GM21723 (cell line): ENCODE data around the gene CTIF.
A peak's percentile ranks its signal among the peaks of the same experiment; 100 is the strongest.

ENCODE experiments used
- ATAC-seq: cut with Tn5 transposase; IDR thresholded peaks from one replicate; pipeline ENCODE4 v1.9.1; 2021; ENCODE audit warnings: mild to moderate bottlenecking, moderate library complexity; ENCODE audit not compliant: unreplicated experiment

CTIF gene

DNA sequence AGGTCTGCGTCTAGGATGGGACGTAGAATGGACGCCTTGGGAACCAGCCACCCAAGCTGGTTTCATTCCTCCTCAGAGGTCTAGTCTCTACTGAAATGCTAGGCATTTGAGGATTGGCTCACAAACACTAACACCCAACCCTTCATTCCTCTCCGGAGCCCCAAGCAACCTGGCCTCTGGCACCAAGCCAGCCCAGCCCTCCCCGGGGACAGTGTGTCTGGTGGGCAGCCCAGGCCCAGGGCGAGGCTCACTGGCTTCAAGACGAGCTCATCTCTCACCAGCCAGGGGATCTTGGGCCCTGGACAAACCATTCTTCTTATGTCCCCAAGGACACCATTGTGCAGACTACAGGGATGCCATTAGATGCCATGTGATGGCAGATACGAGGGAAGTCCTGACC, 182.5 kb downstream of the CTIF start:
- ATAC-seq, result no peak

- no peak for ATAC-seq
These were observed 184.2 kb downstream of the CTIF start for GRCh38 chr18:48723016-48723415.

GRCh38 chr18:48723837-48724236, 185.0 kb downstream of the CTIF start:
- ATAC-seq, result no peak

- peak; percentile 15 for ATAC-seq
These were observed 185.6 kb downstream of the CTIF start for GRCh38 chr18:48724442-48724841.

DNA sequence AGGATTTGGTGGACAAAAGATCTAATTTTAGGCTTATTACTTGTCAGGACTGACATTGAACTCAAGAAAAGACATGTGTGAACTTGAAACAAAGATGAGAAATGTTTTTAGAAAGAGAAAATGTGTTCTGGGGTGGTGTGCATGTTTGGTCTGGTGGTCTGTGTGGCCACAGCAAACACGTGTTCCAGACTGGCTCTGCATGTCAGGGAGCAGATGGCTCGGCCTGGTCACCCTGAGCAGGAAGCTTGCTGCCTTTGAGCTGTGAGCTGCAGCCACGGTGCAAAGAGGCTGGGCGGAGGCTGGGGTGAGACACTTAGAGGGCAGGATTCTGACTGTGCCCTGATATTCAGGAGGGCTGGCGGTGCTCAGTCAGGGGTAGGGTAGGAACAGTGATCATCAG, 186.1 kb downstream of the CTIF start:
- peak; percentile 51 for ATAC-seq

DNA sequence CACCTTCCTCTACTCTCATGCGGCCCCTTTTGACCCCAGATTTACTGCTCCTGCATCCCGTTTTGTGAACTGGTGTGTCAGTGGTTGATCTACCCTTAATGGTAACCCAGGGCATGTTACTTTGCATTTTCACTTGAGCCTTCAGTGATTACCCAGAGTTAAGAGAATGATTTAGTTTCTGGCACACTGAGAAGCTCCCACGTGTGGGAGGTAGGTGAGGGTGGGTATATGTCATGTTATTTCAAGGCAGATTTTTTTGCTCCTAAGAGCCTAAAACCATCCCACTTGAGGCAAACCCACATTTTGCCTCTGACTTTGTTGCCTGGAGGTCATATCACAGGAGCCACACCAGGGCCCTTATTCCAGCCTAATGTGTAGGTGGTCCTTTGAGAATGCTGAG, 186.7 kb downstream of the CTIF start:
- no peak for ATAC-seq

- ATAC-seq, result no peak
These were observed 188.8 kb downstream of the CTIF start for GRCh38 chr18:48727681-48728080.

DNA sequence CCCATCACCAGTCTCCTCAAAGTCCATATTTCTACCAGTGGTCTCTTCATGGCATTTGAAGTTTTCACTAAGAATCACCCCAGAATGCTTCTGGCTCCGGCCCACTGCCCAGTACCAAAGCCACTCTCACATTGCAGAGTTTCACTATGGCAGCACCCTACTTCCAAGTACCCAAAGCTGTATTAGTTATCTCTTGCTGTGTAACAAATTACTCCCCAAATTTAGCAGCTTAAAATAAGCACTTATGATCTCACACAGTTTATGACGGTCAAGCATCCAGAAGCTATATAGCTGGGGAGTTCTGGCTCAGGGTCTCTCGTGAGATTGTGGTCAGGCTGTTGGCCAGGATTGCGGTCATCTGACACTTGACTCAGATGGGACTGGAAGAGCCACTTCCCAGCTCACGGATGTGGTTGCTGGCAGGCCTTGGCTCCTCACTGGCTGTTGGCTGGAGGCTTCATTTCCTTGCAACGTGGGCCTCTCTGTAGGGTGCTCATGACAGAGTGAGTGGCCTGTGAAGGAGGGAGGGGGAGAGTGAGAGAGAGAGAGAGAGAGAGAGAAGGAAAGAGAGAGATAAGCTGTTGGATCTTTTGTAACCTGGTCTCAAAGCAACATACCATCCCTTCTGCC, 189.5 kb downstream of the CTIF start:
- ATAC-seq, result no peak

DNA sequence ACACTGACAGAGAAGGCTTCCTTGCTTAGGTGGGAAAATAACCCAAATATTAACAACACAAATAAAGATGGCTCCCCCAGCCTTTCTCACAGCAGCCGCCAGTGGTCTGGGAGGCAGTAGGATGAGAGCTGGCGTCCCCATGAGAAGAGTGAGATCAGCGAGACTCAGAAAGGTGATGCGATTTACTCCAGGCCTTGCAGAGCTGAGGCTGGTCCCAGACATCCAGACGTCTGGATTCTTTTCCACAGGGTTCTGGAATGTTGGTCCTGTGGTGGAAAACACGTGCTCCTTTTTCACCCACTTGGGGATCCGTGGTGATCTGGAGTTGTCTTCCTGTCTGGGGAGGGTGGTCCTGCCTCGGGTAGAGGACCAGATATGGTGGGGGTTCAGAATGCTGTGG, 190.6 kb downstream of the CTIF start:
- no peak for ATAC-seq

- no peak for ATAC-seq
These were observed 191.2 kb downstream of the CTIF start for GRCh38 chr18:48730010-48730409.

DNA sequence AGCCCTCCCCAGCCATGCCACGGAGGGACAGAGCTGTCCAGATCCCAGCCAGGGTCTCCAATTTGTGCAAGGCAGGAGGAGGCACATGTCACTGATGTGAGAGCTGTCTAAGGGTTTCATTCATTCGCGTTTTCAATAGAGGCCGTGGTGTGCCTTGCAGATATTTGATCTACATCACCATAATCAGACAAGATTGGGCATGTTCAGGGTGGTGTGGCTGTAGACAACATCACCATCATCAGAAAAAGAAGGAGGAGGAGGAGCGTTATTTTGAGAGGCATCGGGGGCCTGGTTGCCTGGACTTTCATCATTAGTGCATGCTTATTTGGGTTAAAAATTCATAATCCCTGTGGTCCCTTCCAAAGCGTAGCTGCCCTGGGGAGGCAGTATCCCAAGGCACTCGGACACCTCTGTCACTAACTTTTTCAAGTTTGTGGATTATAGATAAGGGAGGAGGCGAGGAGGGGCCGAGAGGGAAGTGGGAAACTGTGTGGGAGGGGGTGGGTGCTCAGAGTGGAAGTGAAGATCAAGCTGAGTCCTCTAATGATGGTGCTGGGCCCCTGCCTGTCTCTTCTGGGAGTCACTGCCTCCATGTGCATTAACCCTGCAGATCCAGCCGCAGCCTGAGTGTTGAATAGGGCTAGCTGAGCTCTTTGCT, 194.1 kb downstream of the CTIF start:
- no peak for ATAC-seq

GRCh38 chr18:48733643-48734253, 194.9 kb downstream of the CTIF start:
- no peak for ATAC-seq

- ATAC-seq, result no peak
These were observed 195.6 kb downstream of the CTIF start for GRCh38 chr18:48734460-48734859.

GRCh38 chr18:48735080-48735676, 196.3 kb downstream of the CTIF start:
- ATAC-seq, result no peak

DNA sequence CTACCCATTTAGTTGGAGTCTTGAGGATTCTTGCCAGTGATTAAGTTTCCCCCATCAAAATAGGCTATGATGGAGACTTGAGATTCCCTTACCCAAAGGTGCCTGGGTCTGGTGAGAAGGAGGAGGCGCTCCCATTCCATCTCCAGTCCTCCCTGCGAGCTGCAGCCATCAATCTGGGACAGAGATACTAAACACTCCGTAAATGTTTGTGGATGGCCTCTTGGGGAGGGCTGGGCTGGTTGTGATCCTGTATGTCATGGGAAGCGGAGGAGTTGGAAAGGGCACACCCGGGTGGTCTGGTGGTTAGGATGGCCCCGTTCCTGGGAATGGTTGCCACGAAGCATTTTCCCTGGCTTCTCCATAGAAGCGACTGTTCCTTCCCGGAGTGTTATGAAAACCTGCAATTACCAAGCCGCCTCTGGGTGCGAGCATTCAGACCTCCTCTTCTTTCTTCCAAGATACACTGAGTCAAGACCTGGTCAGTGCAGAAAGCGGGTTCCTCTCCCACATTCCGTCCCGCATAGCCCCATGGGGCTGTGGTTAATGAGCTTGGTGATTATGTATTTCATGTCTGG, 196.9 kb downstream of the CTIF start:
- no peak for ATAC-seq

DNA sequence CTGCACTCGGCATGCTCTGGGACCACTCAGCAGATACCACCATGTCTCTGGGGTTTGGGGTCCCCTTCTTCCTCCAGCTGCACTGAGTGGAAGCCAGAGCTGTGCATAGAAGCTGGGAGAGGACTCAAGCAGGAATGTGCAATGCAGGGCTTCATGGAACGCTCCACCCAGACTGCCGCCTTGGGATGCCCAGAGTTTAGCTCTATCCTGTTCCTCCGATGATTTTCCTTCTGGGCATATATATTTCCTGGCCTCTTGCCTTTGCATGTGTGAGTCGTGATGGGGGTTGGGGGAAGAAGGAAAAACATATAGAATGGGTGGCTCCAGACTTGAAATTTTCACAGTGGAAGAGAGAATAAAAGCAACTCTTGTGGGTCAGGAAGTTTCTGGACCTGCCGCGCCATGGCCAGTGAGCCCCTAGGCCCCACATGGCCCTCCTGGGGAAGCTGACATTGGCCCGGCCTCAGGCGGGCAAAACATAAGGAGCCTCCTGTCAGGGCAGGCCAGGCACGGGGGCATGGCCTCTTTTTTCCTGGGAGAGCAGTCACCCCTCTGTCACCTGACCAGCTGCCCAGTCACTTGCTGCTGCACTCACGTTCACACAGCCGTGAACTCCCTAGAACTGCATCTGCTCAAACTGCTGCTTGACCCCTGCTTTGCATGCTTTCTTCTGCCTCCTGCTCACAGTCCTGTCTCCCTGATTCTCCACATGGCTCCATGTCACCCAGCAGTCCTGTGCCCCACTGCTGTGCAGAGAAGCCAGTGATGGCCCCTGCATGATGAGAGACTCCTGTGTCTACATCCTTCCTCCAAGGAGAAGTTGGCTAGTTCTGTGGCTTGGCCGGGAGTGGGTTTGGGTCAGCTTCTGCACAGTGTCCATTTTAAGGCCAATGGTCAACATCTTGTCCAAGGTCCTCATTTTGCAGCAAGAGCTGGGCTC, 197.8 kb downstream of the CTIF start:
- no peak for ATAC-seq

DNA sequence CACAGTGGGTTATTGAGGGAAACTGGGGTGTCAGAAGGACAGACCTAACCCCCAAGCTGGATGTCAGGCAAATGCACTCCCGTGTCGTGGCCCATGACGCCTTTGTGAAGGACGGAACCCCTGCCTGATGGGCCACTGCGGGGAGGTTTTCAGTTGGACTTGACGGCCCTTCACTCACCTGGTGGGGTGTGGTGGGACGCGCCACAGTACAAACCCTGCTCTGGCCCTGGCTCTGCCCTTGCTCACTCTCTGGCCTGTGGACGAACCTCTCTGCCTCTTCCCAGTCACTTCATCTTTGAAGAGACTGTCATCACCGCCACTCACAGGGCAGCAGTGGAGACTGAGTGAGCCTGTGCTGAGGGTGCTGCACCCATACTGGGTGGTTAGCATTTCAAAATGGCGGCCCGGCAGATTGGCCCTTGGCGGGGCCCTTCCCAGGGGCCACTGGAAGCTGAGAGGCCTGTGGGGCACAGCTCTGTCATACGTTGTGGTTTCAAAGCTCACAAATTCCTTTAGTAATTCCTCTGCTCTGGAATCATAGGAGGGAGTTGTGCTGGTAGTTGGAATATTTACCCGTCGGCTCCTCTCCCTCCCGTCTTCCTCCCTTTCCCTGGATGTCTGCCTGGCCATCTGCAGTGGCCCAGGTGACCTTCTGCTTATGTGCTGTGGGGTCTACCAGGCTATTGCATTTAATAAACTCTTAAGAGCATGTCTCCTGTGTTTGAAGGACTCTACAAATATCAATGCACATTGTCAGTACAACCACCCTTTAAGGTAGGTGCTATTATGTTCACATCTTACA, 200.6 kb downstream of the CTIF start:
- no peak for ATAC-seq

GRCh38 chr18:48740068-48740440, 201.2 kb downstream of the CTIF start:
- no peak for ATAC-seq

- ATAC-seq, result no peak
These were observed 202.1 kb downstream of the CTIF start for GRCh38 chr18:48740851-48741485.
